ENCODE results near the gene MYO7A.

DNA sequence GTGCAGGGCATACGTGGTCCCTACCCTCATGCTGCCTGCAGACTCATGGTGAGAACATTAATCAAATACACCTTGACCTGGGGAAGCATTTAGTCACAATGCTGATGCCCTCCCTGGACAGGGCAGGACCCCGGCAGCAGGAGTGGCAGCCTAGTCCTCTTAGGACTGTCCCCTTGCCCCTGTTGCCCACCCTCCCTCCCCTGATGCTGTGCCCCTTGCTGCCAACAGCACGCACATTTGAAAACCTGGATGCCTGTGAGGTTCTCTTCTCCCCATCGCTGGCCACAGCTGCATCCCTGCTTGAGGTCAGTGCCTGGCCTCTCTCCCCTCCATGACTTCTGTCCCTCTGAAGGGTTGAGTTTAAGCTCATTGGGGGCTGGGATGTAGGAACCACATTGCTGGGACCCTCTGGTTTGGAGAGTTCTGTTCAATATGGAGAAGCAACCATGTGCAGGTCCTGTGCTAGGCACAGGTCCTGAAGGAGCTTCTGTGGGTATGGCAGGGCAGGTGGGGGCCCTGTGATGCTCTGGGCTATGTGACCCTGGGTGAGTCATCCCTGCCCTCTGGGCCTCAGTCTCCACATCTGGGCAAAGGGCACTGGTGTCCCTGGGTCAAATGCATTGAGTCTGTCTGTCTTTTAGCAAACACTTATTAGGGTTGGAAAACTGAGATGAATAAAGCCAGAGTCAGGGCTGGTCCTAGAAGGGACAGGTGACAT lies 31.3 kb downstream of the MYO7A start:
- TF ChIP-seq POLR2A (IDR thresholded peaks at IDR 0.05): no peak
- TF ChIP-seq, protein P1, sequence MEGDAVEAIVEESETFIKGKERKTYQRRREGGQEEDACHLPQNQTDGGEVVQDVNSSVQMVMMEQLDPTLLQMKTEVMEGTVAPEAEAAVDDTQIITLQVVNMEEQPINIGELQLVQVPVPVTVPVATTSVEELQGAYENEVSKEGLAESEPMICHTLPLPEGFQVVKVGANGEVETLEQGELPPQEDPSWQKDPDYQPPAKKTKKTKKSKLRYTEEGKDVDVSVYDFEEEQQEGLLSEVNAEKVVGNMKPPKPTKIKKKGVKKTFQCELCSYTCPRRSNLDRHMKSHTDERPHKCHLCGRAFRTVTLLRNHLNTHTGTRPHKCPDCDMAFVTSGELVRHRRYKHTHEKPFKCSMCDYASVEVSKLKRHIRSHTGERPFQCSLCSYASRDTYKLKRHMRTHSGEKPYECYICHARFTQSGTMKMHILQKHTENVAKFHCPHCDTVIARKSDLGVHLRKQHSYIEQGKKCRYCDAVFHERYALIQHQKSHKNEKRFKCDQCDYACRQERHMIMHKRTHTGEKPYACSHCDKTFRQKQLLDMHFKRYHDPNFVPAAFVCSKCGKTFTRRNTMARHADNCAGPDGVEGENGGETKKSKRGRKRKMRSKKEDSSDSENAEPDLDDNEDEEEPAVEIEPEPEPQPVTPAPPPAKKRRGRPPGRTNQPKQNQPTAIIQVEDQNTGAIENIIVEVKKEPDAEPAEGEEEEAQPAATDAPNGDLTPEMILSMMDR (IDR thresholded peaks at IDR 0.05): no peak

All from thyroid gland (tissue), 4 donors.